IMR-90 (cell line): ENCODE results near the gene GNB5. TPM values are rescaled to one million over a fixed set of nuclear protein-coding genes. Genes with fewer than 3 reads are reported as not detected.

Experiments
- ATAC-seq: fragments of 200-7000 bp; cut with Tn5 transposase; 2 replicates; pipeline ENCODE4 v1.9.1; 2020; ENCODE audit warnings: low read depth, mild to moderate bottlenecking, moderate library complexity
- BruUV-seq: library from RNA; stranded (reverse); fragments of 400-500 nt; replicated peaks from 2 replicates; lab custom pipeline; 2021; lab: Mats Ljungman, UMichigan
- CTCF ChIA-PET: fragments of 300-600 bp; formaldehyde crosslinking; extraction: SDS; loops from one replicate; lab custom pipeline; 2021; ENCODE audit warnings: antibody characterized with exemption; lab: Yijun Ruan, JAX
- POLR2A ChIA-PET: fragments of 300-600 bp; sonication (Branson Sonifier 250); formaldehyde crosslinking; loops from one replicate; lab custom pipeline; 2022; ENCODE audit warnings: antibody characterized with exemption; ENCODE audit not compliant: unreplicated experiment; lab: Charles Lee
- DNase-seq: peaks from one replicate; pipeline ENCODE4 v3.0.0; 2013
- H2AFZ ChIP-seq: replicated peaks from 2 replicates; pipeline ENCODE3; 2013; ENCODE audit warnings: low read length, mild to moderate bottlenecking; ENCODE audit not compliant: poor library complexity
- H2AK5ac ChIP-seq: 2 replicates; pipeline ENCODE4 v1.6.1; 2013; ENCODE audit warnings: low read depth, low read length, inconsistent platforms
- H2AK9ac ChIP-seq: replicated peaks from 2 replicates; pipeline ENCODE3; 2013; ENCODE audit warnings: mild to moderate bottlenecking, low read depth, low read length, moderate library complexity; ENCODE audit not compliant: poor library complexity
- H2BK120ac ChIP-seq: 2 replicates; pipeline ENCODE4 v1.6.1; 2013; ENCODE audit warnings: low read depth, low read length, inconsistent platforms
- H2BK15ac ChIP-seq: 3 replicates; pipeline ENCODE4 v1.6.1; 2013; ENCODE audit warnings: low read depth, low read length, inconsistent platforms
- H2BK20ac ChIP-seq: 2 replicates; pipeline ENCODE4 v1.6.1; 2013; ENCODE audit warnings: low read depth, mild to moderate bottlenecking, inconsistent platforms, low read length, moderate library complexity
- H2BK5ac ChIP-seq: 2 replicates; pipeline ENCODE4 v1.6.1; 2013; ENCODE audit warnings: mild to moderate bottlenecking, low read depth, low read length, inconsistent platforms; ENCODE audit not compliant: poor library complexity, severe bottlenecking
- H3K14ac ChIP-seq: replicated peaks from 2 replicates; pipeline ENCODE4 v1.6.1; 2013; ENCODE audit warnings: low read depth, low read length, inconsistent platforms
- H3K18ac ChIP-seq: 2 replicates; pipeline ENCODE4 v1.6.1; 2013; ENCODE audit warnings: low read depth, low read length, control low read depth
- H3K23ac ChIP-seq: 2 replicates; pipeline ENCODE4 v1.6.1; 2013; ENCODE audit warnings: low read depth, low read length, inconsistent platforms
- H3K27ac ChIP-seq: 2 replicates; pipeline ENCODE4 v1.5.1; 2013; ENCODE audit warnings: mild to moderate bottlenecking, control low read depth, low read length; ENCODE audit not compliant: insufficient read depth
- H3K27me3 ChIP-seq: 2 replicates; pipeline ENCODE4 v1.6.1; 2013; ENCODE audit warnings: low read length; ENCODE audit not compliant: control insufficient read depth, insufficient read depth
- H3K36me3 ChIP-seq: 2 replicates; pipeline ENCODE4 v1.6.1; 2013; ENCODE audit warnings: low read length, mixed read lengths; ENCODE audit not compliant: control insufficient read depth, insufficient read depth
- H3K4ac ChIP-seq: 2 replicates; pipeline ENCODE4 v1.6.1; 2013; ENCODE audit warnings: low read depth, low read length, inconsistent platforms
- H3K4me1 ChIP-seq: 2 replicates; pipeline ENCODE4 v1.6.1; 2013; ENCODE audit warnings: low read length, mixed read lengths; ENCODE audit not compliant: control insufficient read depth, insufficient read depth
- H3K4me2 ChIP-seq: 2 replicates; pipeline ENCODE4 v1.6.1; 2013; ENCODE audit warnings: low read depth, mild to moderate bottlenecking, control low read depth, low read length, moderate library complexity
- H3K4me3 ChIP-seq: 2 replicates; pipeline ENCODE4 v1.5.1; 2013; ENCODE audit warnings: low read depth, mild to moderate bottlenecking, control low read depth, low read length, moderate library complexity; ENCODE audit not compliant: insufficient read depth
- H3K56ac ChIP-seq: 2 replicates; pipeline ENCODE4 v1.6.1; 2013; ENCODE audit warnings: low read length, inconsistent platforms; ENCODE audit not compliant: insufficient read depth; ENCODE audit errors: extremely low read depth
- H3K79me1 ChIP-seq, 2 experiments: 2 replicates each; pipeline ENCODE4 v1.6.1; 2013; ENCODE audit warnings: low read length in 2 of 2, inconsistent platforms in 1 of 2, low read depth in 1 of 2
- H3K9ac ChIP-seq: 2 replicates; pipeline ENCODE4 v1.6.1; 2013; ENCODE audit warnings: low read depth, low read length, control low read depth
- H3K9me1 ChIP-seq: 2 replicates; pipeline ENCODE4 v1.6.1; 2013; ENCODE audit warnings: low read length, inconsistent platforms; ENCODE audit not compliant: insufficient read depth
- H3K9me3 ChIP-seq: 2 replicates; pipeline ENCODE4 v1.6.1; 2013; ENCODE audit warnings: low read length; ENCODE audit not compliant: control insufficient read depth, insufficient read depth
- H4K20me1 ChIP-seq: 2 replicates; pipeline ENCODE4 v1.6.1; 2013; ENCODE audit warnings: low read length, inconsistent platforms; ENCODE audit not compliant: insufficient read depth
- H4K5ac ChIP-seq: 2 replicates; pipeline ENCODE4 v1.6.1; 2013; ENCODE audit warnings: mild to moderate bottlenecking, low read depth, low read length, control low read depth
- H4K8ac ChIP-seq, 2 experiments: 2 replicates each; pipeline ENCODE4 v1.6.1; 2013; ENCODE audit warnings: low read depth in 2 of 2, low read length in 2 of 2, control low read depth in 1 of 2, inconsistent platforms in 1 of 2
- H4K91ac ChIP-seq: 2 replicates; pipeline ENCODE4 v1.6.1; 2013; ENCODE audit warnings: low read depth, low read length, inconsistent platforms; ENCODE audit not compliant: insufficient read depth
- CEBPB ChIP-seq: IDR thresholded peaks from 2 replicates; pipeline ENCODE4 v1.6.1; 2012; ENCODE audit warnings: low read depth, low read length, improper control_type of control experiment
- FOS ChIP-seq: fragments of 150-350 bp; IDR thresholded peaks from 2 replicates; pipeline ENCODE4 v1.6.1; 2016; ENCODE audit warnings: low read depth, low read length
- WGBS, 2 experiments: methylation state at CpG; one replicate each; pipeline versions ENCODE4 v1.1.5 to v1.1.7; 2013; ENCODE audit warnings: missing lambda C conversion rate in 2 of 2; ENCODE audit not compliant: insufficient read length in 1 of 2; ENCODE audit errors: extremely low coverage in 2 of 2; 5-methylcytosine and 5-hydroxymethylcytosine counted together
- dilution Hi-C: fragments of 300-500 bp; cut with HindIII; formaldehyde crosslinking; loops from one replicate; pipeline ENCODE4 v1.14.3; 2018; ENCODE audit warnings: low sequenced_read_pairs; ENCODE audit not compliant: unreplicated experiment
- in situ Hi-C: fragments of 300-500 bp; cut with MboI; formaldehyde crosslinking; loops from 3 replicates; pipeline ENCODE4 v1.14.3; 2019; ENCODE audit warnings: low sequenced_read_pairs, inconsistent platforms, mixed read lengths
- intact Hi-C: fragments of 100-400 bp; cut with micrococcal nuclease; formaldehyde crosslinking; loops from 2 replicates; pipeline ENCODE4 v1.10.0; 2022
- polyA plus RNA-seq, 3 experiments: library from polyadenylated mRNA; depleted of rRNA; stranded (reverse); fragments of >200 nt; gene quantifications; 2 replicates each; pipeline ENCODE4 v1.2.3, GENCODE V29; 2012; ENCODE audit warnings: low replicate concordance in 1 of 3
- total RNA-seq: library from RNA; depleted of rRNA; stranded (reverse); fragments of >200 nt; gene quantifications from 2 replicates; pipeline ENCODE4 v1.2.3, GENCODE V29; 2012
- TF ChIP-seq, protein P1 (sequence below): fragments of 150-350 bp; IDR thresholded peaks from 2 replicates; pipeline ENCODE4 v1.6.1; 2016; ENCODE audit warnings: low read depth, mild to moderate bottlenecking, low read length, moderate library complexity, borderline replicate concordance

GNB5 gene
- total and polyA plus RNA-seq, 2 of the 4 experiments (the other 2 are of a cell fraction) = 27.7 to 33.2 TPM

DNA sequence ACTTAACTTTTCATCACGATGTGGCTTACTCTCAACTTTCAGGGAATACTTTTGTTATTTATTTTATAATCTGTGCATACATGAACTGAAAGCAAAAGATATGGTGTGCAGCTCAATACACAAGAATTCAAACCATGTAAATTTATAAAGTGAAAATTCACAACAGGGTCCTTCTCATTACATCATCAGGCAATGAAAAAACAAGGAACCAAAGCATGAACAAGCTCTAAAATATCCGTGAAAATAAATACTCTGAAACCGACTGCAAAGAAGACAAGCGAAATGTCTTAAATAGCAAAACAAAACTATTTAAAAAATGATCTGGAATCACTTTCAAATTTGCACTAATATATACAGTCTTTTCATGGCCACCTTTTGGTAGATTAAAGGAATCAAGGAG, 28.9 kb downstream of the GNB5 start:
- TF ChIP-seq CEBPB (peak; percentile 74), FOS (peak; percentile 26; the same call in 1 of the 2 replicates)
- TF ChIP-seq, protein P1, sequence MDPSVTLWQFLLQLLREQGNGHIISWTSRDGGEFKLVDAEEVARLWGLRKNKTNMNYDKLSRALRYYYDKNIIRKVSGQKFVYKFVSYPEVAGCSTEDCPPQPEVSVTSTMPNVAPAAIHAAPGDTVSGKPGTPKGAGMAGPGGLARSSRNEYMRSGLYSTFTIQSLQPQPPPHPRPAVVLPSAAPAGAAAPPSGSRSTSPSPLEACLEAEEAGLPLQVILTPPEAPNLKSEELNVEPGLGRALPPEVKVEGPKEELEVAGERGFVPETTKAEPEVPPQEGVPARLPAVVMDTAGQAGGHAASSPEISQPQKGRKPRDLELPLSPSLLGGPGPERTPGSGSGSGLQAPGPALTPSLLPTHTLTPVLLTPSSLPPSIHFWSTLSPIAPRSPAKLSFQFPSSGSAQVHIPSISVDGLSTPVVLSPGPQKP = no peak
- peaks cover 16% of the 10 kb centered on the region for H3K4me1 ChIP-seq
- no peak overlapping the region for H3K4me3 ChIP-seq
- in situ Hi-C loops = no loop called here
- ATAC-seq = peak; percentile 93
- H3K9ac ChIP-seq = no peak overlapping the region
- no peak overlapping the region for H2AK5ac ChIP-seq
- peak overlapping the region; percentile 95 for H2BK5ac ChIP-seq
- no CpG with 5 or more reads among the region's 4 CpGs for WGBS, 2 experiments
- H3K27ac ChIP-seq = peak overlapping the region; percentile 97; the same call in 1 of the 2 replicates
- no peak overlapping the region; the same call in 1 of the 2 replicates for H3K18ac ChIP-seq
- H4K20me1 ChIP-seq = no peaks in the 10 kb centered on the region; the same call in 1 of the 2 replicates
- intact Hi-C loops = loop anchor here (2.0 kb wide), 1 partner anchor 15 kb away; no protein-coding TSS in a partner anchor
- no peak overlapping the region; the same call in 1 of the 2 replicates for H2BK20ac ChIP-seq
- H3K23ac ChIP-seq = no peak overlapping the region
- H3K36me3 ChIP-seq = peaks cover 5% of the 10 kb centered on the region; the same call in 1 of the 2 replicates
- peaks cover 18 to 47% of the 10 kb centered on the region in 2 experiments; a peak in 3 of 4 replicates for H3K79me1 ChIP-seq
- no peak overlapping the region; the same call in 1 of the 2 replicates for H4K91ac ChIP-seq
- H3K27me3 ChIP-seq = no peaks in the 10 kb centered on the region
- H2BK120ac ChIP-seq = peak overlapping the region; percentile 94; the same call in 1 of the 2 replicates
- peaks cover 2% of the 10 kb centered on the region; the same call in 1 of the 2 replicates for H3K9me3 ChIP-seq
- ChIA-PET CTCF (interaction anchor here (0.9 kb wide), 1 partner anchor 46 kb away, joined by 5 read pairs; no protein-coding TSS in a partner anchor), POLR2A (interaction anchor here (0.6 kb wide), 2 partner anchors 15 to 69 kb away, joined by 3 read pairs; no protein-coding TSS in a partner anchor)
- dilution Hi-C loops = no loop called here
- no peak overlapping the region for H2AFZ ChIP-seq
- no peak overlapping the region for H4K5ac ChIP-seq
- BruUV-seq = no TSS peak
- peak overlapping the region; percentile 66; the same call in 1 of the 2 replicates for H3K56ac ChIP-seq
- H3K14ac ChIP-seq = peak overlapping the region; percentile 65; the same call in 1 of the 2 replicates
- peak overlapping the region; percentile 83 to 96; a peak in 3 of 4 replicates for H4K8ac ChIP-seq
- peak overlapping the region; percentile 96 for H3K4ac ChIP-seq
- peak overlapping the region; percentile 84; the same call in 1 of the 2 replicates for H3K4me2 ChIP-seq
- H2AK9ac ChIP-seq = no peak overlapping the region
- DNase-seq = peak; percentile 91
- peaks cover 24% of the 10 kb centered on the region for H3K9me1 ChIP-seq
- H2BK15ac ChIP-seq = no peak overlapping the region
